HG03097 (cell line): ENCODE data around the gene PACRG.

ENCODE experiments used
- ATAC-seq: cut with Tn5 transposase; IDR thresholded peaks from one replicate; pipeline ENCODE4 v1.9.1; 2021; ENCODE audit not compliant: unreplicated experiment, low FRiP score

Gene PACRG

DNA sequence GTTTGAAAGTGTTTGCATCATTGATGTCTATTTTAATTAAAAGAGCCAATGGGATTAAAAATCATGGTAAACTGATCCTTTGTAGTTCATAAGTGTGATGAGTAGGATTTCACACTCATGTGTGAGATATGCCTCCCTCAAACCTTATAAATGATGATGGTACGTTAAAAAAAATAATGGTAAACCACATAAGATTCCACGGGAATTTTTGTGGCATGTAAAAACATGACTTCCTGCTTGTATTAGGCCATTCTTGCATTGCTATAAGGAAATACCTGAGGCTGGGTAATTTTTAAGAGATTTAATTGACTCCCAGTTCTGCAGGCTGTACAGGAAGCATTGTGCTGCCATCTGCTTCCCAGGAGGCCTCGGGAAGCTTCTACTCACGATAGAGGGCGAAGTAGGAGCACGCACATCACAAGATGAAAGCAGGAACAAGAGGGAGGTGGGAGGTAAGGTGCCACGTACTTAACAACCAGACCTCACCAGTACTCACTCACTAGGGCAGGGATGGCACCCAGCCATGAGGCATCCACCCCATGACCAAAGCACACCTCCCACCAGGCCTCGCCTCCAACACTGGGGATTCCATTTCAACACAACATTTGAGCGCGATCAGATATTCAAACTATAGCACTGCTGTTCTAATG lies 499.2 kb downstream of the PACRG start:
- no peak for ATAC-seq

DNA sequence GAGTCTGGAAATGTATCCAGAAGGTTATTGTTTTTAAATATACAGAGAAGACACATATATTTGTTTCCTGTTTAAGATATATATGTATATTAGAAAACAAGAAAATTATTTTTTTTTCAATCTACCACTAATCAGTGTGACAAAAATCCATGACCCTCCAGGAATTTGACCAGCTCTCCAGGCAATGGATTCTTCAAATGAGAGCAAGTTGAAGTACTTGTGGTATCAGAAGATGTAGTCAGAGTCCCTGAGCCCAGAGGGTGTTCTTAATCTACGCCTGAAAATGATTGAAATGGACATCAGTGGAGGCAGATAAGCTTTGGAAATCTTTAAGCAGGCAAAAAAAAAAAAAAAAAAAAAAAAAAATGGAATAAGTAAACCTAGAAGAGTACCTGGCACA lies 500.3 kb downstream of the PACRG start:
- no peak for ATAC-seq

DNA sequence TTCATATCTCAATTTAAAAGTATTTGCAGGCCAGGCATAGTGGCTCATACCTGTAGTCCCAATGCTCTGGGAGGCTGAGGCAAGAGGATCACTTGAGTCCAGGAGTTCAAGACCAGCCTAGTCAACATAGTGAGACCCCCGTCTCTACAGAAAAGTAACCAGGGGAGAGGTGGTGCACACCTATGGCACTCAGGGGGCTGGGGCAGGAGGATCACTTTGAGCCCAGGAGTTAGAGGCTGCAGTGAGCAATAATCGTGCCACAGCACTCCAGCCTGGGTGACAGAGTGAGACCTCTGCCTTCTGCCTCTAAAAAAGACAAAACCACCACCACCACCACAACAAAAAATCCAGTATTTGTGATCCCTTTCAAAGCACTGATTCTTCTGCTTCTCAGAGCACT lies 501.3 kb downstream of the PACRG start:
- no peak for ATAC-seq

DNA sequence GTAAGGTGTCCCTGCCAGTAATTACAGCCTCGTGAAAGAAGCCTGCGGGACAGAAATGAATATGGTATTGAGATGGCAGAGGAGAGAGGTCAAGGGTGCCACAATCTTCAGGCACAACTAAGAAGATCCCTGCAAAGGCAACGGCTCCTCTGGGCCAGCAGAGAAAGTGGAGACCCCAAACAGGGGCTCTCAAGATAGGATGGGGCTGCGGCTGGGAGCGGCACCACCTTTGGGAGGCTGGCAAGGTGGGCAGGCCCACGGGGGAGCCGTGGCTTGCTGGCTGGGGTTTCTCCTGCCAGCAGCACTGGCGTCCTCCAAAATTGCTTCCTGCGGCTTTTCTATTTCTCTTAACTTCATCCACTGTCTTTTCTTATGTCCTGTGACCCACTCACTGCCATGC lies 503.1 kb downstream of the PACRG start:
- ATAC-seq, result no peak

DNA sequence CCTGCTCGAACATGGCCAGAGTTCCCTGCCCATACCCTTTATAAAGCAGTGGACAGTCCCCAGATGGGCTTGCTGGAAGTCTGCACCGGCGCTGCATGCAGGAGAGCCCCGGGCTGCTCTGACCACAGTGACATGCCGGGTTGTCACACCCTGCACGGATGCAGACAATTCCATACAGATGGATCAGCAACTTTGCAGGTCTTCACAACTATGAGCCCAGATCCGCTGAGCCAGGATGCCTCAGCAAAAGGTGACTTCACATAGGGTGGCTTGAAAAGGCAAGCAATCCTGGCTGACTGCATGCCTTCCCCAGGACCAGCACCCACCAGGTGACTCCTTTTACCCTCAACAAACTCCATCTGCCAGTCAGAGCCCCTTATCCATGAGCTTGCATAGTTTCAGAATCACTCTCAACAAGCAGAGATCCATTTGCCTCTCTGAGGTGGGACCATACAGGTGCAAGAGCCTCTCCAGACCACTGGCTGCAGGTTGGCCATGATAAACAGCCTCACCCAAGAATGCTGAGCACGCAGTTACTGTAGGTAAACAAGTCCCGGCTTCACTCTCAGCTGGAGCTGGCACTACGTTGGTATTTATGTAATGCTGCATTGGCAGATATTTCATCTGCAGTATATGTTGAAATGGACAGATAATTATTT lies 503.7 kb downstream of the PACRG start:
- no peak for ATAC-seq

DNA sequence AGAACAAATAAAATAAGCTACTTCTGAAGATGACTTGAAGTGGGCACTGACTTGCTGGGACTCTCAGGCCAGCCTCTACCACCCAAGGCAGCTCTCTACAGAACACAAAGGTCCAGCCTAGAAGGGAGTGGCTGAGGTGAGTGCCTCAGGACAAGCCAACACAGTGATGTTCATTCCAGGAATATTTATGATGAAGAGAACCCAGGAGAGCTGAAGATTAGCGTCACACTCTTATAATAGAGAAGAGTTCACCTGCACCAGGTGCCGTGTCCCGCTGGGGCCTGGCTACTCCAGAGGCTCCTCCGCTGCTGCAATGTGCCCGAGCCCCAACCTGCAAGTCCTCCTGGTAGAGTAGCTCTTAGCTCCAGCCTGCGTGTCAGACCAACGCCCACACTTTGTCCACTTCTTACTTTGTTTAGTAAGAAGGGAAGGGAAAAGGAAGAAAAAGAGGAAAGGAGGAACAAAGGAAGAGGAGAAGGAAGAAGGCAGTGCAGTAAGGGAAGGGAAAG lies 504.3 kb downstream of the PACRG start:
- no peak for ATAC-seq

DNA sequence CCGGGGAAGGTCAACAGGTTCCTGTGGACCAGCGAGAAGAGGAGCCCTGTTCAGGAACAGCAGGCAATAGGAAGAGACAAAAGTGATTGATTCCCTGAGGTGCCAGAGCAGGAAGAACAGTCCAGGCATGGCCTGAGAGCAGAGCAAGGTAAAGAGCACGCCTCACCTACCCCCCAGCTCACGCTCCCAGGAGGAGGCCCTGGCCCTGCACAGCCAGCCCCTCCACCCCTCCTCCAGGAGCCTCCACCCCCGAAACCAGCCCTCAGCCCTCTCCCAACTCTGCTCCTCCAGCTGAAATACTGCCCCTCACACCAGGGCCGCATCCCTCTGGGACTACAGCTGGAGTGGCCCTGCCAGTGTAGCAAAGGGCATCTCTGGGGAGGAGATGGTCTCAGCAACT lies 504.9 kb downstream of the PACRG start:
- no peak for ATAC-seq

DNA sequence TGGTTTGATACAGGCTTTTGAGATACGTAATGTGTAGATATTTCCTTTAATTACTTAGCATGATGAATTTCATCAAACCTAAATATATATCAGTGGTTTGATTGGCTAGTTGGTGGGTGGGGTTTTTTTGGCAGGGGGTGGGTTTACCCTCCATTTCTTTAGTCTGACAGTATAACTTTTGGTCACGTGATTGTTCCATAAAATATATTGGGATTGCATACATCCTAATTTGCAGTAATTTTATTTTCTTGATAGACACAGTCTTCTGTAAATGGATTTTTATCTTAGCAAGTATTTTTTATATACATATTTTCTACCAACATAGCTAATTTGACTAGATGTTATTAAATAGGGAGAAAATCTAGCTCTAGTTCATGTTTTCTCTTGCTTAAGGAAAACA lies 509.3 kb downstream of the PACRG start:
- ATAC-seq, result no peak

DNA sequence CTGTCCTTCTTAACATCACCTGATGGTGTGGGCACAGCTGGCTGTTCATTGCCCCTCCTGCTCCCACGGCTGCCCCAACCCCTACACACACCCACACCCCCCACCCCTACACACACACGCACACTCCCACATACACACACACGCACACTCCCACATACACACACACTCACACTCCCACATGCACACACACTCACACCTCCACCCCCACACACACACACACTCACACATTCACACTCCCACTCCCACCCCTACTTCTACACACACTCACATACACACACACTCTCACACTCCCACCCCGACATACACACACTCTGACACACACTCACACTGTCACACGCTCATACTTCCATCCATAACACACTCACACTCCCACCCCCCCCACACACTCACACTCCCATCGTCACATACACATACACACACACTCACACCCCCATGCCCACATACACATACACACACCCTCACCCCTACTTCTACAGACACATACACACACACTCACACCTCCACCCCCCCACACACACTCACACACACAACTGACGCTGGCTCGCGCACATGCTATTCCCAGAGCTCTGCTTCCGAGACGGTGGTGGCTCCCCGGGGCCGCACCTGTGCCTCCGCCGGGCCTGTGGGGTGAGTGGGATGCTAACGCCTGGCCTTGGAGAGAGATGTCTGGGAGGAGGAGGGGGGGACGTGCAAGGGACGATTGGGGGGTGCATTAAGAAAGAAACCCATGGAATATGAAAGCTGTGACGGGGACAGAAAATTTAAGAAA lies 512.0 kb downstream of the PACRG start:
- no peak for ATAC-seq

DNA sequence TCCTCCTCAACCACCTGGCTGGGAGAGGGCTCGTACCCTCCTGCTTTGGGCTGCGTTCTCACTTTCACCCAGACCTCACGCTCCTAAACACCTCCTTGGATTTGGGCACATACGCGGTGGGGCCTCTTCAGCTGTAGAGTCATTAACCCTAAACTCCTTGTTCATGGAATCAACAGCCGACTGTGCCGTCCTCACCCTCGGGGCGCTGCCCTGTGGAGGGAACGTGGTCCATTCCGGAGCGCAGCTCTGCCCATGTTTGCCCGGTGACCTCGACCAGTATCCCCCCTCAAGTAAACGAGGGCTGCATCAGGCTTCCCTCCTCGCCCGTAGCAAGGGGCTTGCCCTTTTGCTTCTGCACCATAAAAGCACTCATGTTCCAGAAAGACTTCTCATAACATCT lies 512.8 kb downstream of the PACRG start:
- no peak for ATAC-seq

DNA sequence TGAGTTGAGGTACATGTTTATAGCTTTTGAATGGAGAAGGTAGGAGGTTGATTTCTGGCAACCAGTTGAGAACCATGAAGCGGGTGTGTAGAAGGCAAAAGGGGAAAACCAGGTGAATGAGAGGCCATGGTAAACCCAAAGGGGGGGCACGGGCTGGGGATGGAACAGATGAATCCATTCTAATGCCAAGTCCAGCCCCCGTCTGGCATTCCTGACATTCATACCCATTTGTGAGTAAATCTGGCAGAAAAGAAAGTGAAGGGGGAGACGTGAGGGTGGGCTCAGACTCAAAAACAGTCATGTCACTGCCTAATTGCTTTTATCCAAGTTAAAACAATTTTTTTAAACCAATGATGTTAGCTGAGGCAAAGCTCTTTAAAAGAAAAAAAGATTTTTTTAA lies 513.9 kb downstream of the PACRG start:
- no peak for ATAC-seq

DNA sequence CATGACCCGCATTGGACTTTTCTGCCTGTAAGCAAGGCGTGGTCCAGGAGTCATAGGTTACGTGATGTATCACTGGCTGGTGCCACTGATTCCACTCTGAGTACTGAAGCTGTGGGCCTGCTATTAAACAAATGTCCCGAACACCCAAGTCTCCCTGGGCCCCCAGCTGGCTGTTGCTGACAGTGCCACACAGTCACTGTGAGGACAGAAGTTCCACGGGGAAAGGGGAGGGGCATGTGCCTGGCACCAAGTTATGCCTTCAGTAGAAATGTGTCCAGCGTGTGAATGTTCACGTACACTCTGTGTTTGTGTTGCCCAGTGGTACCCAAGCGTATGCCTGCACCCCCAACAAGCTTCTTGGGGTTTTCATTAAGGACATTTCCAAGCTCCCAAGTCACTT lies 515.3 kb downstream of the PACRG start:
- ATAC-seq, result no peak

DNA sequence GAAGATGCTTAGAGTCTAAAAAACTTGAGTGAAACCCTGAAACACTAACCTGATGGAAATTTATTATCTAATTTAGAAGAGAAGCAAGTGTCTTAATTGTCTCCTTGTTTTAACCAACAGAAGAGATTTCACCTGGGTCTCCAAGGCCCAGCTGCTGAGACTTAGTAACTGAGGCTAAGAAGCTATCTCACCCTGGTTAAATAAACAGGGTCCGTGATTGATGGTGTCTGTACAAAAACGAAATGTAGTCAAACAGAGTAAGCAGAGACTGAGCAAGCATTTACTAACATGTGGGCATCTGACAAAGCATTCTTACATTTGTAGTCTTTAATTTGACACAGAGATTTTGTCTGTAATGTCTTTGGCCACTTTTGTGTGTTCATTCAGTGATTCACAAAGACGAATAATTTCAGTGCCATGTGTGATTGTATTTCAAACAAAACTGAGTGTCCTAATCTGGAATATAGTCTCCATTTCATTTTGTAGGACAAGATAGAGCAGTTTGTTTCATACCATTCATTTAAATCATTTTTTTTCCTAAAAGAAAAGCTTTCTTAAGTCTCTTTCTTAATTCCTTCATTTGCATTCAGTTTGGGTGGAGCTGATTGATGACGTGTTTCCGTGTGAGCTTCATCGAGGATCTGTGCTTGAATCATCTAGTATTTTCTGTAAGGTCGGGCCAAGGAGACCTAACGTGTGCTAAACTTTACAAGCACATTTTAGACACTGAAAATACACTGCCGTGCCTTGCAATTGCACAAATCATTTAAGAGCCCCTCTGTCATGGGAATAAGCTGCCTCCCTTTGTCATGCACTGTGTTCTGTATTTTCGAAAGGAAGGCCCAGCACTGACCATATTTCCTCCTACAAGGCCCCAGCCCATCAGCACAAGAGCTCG lies 516.2 kb downstream of the PACRG start:
- no peak for ATAC-seq

DNA sequence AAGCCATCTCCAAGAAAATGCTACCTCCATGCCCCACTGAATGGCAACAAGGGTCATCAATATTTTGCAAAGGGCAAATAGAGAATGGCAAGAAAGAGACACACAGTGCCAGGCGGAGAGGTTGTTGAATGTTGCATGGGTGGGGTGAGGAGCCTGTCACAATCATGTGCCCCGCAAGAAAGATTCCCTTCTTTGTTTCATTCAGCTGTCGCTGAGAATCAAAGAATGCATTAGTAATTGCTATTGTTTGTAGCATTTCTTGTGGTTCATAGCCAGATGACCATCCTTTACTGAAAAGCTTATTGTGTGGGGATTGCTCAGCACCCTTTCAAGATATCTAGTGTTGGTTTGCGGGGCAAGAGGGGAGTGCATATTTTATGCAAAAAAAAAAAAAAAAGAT lies 520.3 kb downstream of the PACRG start:
- ATAC-seq, result no peak

DNA sequence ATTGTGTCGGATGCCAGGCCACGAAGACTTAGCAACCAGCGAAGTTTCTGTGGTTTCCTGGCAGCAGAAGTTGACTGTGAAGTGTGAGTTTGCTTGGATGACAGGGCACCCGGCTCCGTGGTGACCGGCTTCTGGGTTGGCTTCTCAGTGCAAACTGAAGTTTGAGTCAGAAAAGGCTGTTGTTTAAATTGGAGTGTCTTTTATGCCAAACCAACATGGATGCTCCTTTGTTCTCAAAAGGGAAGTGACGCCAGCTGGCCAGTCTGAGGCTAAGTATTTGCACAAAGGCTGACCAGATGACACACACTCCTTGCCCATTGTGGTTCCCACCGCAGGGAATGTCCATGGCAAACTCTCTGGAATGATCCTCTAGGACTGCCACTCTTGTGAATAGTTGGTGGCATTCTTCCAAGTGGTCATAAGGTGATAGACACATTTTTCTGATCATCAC lies 521.9 kb downstream of the PACRG start:
- no peak for ATAC-seq

DNA sequence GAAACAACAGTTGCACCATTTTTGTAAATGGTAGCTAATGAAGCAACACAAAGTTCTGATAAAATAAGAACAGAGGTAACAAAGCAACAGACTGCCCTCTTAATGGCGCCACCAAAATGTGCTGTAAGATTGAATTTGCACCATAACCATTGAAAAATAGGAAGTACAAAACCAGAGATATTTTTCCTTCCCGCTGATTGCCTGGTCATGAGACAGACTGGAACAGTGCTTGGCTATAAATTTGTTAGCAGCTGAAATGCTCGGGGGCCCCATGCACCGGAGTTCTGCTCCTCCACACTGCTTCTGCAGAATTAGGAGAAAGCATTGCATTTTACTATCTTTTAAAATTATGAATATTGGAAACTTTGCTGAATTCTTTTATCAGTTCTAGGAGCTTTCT lies 522.3 kb downstream of the PACRG start:
- no peak for ATAC-seq

DNA sequence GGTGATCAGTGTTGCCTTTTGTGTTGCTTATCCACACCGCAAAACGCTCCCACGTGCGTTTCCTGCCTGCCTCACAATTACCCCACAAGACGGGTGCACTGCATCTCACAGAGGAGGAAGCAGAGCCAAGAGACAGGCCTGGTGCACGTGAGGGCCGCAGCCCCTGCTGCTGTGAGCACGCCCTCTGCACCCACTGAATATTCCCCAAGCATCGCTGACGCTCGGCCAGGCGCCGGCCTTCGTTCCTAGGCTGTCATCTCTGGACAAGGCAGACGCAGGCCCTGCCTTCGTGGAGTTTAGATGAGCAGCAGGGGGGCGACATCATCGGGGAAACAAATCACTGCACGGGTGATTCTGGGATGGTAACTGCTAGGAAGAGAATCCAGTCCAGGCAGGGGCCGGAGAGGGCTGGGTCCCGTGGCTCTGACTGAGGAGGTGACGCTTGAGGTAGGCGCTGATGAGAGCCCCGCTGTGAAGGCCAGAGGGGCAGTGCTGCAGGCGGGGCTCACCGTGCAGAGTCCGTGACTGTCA lies 524.4 kb downstream of the PACRG start:
- ATAC-seq, result no peak

DNA sequence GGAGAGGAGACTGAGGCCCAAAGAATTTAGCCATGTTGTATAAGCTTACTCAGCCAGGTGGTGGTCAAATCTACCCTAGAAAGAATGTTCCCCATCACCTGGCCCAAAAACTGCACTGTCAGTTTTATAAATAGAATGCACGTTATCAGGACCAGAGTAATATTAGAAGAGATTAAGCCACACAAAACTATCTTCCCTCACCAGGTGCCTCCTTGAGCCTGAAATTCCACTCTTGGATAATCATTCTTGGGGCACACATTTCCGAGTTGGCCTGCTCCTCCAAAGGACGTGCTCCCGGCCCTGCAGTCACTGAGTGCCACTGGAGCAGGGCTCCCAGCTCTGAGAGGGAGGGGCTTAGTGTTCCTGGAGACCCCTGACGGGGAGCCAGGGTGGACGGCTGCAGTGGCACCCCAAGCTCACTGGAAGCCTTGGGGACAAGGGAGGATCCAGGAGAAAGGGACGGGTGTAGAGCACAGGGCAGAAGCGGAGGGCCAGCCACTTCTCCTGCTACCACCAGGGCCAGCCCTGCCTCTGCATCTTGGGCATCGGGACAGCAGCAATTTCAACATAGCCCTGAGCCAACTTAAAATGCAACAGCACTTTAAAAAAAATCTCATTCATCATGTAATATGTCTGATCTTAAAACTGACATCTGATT lies 525.9 kb downstream of the PACRG start:
- no peak for ATAC-seq

DNA sequence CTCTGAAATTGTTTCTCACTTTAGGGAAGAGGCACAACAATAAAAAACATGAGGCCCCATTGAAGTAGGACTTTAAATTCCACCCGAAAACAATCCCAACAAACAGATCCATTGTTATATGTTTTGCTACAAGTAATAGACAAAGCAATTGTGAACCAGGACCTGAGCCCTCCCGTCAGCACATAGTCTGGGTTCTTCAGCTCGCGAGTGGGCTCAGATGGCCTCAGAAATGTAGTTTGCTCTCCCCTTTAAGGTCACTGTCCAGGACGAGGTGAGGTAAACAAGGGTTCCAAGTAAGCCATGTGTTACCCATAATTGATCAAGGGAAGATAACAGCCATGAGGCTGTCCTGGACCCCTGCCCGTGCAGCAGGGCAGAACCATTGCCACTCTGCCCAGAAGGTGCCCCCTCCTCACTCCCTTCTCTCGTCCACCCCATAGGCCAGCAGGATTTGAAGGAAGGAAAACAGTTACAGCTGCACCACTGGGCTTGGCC lies 526.6 kb downstream of the PACRG start:
- no peak for ATAC-seq

DNA sequence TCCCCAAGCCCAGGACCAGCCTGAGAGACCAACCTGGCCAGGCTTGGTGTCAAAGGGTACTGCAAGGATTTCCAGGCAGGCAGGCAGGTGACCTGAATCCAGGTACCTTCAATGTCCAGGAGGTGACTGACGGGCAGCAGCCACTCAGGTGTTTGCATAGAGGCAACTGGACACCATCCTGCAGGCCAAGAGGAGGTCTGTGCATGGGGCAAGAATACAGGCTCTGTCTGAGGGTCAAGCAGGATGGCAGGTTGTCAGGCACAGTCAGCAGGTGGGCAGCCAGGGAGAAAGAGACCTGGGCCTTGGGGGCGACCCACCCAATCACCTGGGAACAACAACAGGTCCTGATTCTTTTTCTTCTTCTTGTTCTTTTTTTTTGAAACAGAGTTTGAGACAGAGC lies 527.5 kb downstream of the PACRG start:
- ATAC-seq, result no peak
